ENCODE results near the gene TMIE. TPM values are rescaled to one million over a fixed set of nuclear protein-coding genes. Genes with fewer than 3 reads are reported as not detected.

The TMIE gene
- total and polyA plus RNA-seq, 10 of the 15 experiments (the other 5 are each of a cell fraction or from before 2014, with no cell fraction given), result not detected

DNA sequence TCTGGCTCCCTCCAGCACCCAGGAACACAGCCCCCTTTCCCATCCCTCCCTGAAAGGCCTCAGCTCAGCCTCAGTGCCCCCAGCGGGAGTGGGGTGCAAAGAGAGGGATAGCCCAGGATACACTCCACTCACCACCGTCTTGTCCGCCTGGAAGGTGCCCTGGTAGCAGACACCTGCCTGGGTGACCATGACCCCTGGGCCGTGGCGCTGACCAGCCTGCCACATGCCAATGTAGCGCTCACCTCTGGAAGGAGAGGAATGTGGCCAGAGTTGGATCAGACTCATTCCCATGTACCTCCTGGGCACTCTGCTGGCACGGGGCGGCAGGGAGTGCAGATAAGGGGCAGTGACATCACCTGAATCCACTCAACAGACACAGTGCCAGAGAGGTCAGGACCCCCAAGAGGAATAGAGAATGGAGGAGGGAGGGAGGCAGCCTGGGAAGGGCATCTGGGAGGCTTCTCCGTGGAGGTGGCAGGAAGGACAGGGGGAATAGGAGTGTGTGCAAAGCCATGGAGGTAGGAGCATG is 20.8 kb upstream of the TMIE start:
- DNase-seq (ENCODE audit: low read depth, low spot score) (no peak), FAIRE-seq (no peak), ATAC-seq (no peak)
- Histone ChIP-seq H2AFZ (ENCODE audit: control insufficient read depth, low read depth, low read length) (no peak overlapping the region), H3K27me3 (replicated peaks in 1 of 2; ENCODE audit: control insufficient read depth in 2 of 2, insufficient read depth in 2 of 2, low read length in 1 of 2) (no peaks in the 10 kb centered on the region), H3K4me2 (ENCODE audit: control insufficient read depth, insufficient read depth) (no peak overlapping the region), H3K4me3 (no peak overlapping the region), H3K27ac (ENCODE audit: control insufficient read depth, insufficient read depth) (no peak overlapping the region), H3K4me1 (ENCODE audit: control insufficient read depth, insufficient read depth, low read length) (no peaks in the 10 kb centered on the region), H3K36me3 (ENCODE audit: control insufficient read depth in 2 of 2, insufficient read depth in 2 of 2, low read length in 1 of 2) (no peaks in the 10 kb centered on the region), H3K79me2 (ENCODE audit: control insufficient read depth, insufficient read depth, low read length) (no peaks in the 10 kb centered on the region), H3K9ac (ENCODE audit: control insufficient read depth, insufficient read depth, low read length) (no peak overlapping the region), H4K20me1 (ENCODE audit: control insufficient read depth, insufficient read depth) (no peaks in the 10 kb centered on the region), H3K9me3 (replicated peaks; ENCODE audit: control insufficient read depth, insufficient read depth, low read length) (no peaks in the 10 kb centered on the region)
- RAD21 ChIA-PET (ENCODE audit: unreplicated experiment), result no interaction called here
- BruUV-seq (replicated peaks), result no TSS peak
- TF ChIP-seq SMAD1 (IDR thresholded peaks at IDR 0.05; ENCODE audit: low read depth, partially characterized antibody) (no peak), TBL1XR1 (IDR thresholded peaks at IDR 0.05; ENCODE audit: low read depth, low read length) (no peak), SUZ12 (IDR thresholded peaks at IDR 0.05; ENCODE audit: unreplicated experiment) (no peak), GABPA (IDR thresholded peaks at IDR 0.05; ENCODE audit: low read depth) (no peak), CBX3 (IDR thresholded peaks at IDR 0.05; ENCODE audit: borderline replicate concordance, low read depth) (no peak), ZNF384 (IDR thresholded peaks at IDR 0.05; ENCODE audit: borderline replicate concordance, low read depth, low read length) (no peak), RAD51 (IDR thresholded peaks at IDR 0.05) (no peak), SRF (IDR thresholded peaks at IDR 0.05; ENCODE audit: low read depth in 2 of 2, low read length in 2 of 2) (no peak), NFXL1 (IDR thresholded peaks at IDR 0.05; ENCODE audit: borderline replicate concordance) (no peak), CBFB (IDR thresholded peaks at IDR 0.05; ENCODE audit: low read depth) (no peak), NBN (IDR thresholded peaks at IDR 0.05) (no peak), SREBF1 (IDR thresholded peaks at IDR 0.05; ENCODE audit: low read length) (no peak), FOXM1 (IDR thresholded peaks at IDR 0.05; ENCODE audit: low read depth, low read length) (no peak), RBBP5 (conservative IDR thresholded peaks at IDR 0.05) (no peak)
- TF ChIP-seq, protein P1, sequence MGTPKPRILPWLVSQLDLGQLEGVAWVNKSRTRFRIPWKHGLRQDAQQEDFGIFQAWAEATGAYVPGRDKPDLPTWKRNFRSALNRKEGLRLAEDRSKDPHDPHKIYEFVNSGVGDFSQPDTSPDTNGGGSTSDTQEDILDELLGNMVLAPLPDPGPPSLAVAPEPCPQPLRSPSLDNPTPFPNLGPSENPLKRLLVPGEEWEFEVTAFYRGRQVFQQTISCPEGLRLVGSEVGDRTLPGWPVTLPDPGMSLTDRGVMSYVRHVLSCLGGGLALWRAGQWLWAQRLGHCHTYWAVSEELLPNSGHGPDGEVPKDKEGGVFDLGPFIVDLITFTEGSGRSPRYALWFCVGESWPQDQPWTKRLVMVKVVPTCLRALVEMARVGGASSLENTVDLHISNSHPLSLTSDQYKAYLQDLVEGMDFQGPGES (IDR thresholded peaks at IDR 0.05), result no peak
- TF ChIP-seq, protein P2, sequence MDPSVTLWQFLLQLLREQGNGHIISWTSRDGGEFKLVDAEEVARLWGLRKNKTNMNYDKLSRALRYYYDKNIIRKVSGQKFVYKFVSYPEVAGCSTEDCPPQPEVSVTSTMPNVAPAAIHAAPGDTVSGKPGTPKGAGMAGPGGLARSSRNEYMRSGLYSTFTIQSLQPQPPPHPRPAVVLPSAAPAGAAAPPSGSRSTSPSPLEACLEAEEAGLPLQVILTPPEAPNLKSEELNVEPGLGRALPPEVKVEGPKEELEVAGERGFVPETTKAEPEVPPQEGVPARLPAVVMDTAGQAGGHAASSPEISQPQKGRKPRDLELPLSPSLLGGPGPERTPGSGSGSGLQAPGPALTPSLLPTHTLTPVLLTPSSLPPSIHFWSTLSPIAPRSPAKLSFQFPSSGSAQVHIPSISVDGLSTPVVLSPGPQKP (IDR thresholded peaks at IDR 0.05; ENCODE audit: low read depth, low read length), result no peak
- TF ChIP-seq, protein P3, sequence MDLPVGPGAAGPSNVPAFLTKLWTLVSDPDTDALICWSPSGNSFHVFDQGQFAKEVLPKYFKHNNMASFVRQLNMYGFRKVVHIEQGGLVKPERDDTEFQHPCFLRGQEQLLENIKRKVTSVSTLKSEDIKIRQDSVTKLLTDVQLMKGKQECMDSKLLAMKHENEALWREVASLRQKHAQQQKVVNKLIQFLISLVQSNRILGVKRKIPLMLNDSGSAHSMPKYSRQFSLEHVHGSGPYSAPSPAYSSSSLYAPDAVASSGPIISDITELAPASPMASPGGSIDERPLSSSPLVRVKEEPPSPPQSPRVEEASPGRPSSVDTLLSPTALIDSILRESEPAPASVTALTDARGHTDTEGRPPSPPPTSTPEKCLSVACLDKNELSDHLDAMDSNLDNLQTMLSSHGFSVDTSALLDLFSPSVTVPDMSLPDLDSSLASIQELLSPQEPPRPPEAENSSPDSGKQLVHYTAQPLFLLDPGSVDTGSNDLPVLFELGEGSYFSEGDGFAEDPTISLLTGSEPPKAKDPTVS (IDR thresholded peaks at IDR 0.05; ENCODE audit: low read depth, low read length), result no peak
- intact Hi-C loops (cut with micrococcal nuclease; ENCODE audit: unreplicated experiment), result no loop called here
- CTCF ChIA-PET, result no interaction called here
- 47% methylated on average over 9 of the region's 9 CpGs for WGBS (ENCODE audit: insufficient coverage, insufficient replicate concordance, low lambda C conversion rate, missing lambda C conversion rate)
- in situ Hi-C loops (cut with MboI), result no loop called here
- SMC1A ChIA-PET (ENCODE audit: uncharacterized antibody, unreplicated experiment), result no interaction called here
- POLR2A ChIA-PET, result no interaction called here

Measured in GM12878 (cell line).